HepG2 (cell line): Measurements from ENCODE around the gene TMCO6. TPM values are rescaled to one million over a fixed set of nuclear protein-coding genes. Genes with fewer than 3 reads are reported as not detected.

Experiments
- ATAC-seq: fragments of 200-7000 bp; cut with Tn5 transposase; 3 replicates; pipeline ENCODE4 v1.9.1; 2020; ENCODE audit warnings: mild to moderate bottlenecking, moderate library complexity
- BruUV-seq: library from RNA; stranded (reverse); fragments of 400-500 nt; replicated peaks from 2 replicates; lab custom pipeline; 2021; lab: Mats Ljungman, UMichigan
- CTCF ChIA-PET: fragments of 300-600 bp; formaldehyde crosslinking; extraction: SDS; loops from one replicate; lab custom pipeline; 2021; ENCODE audit warnings: low total read pairs, inconsistent platforms, low intra/inter-chr PET ratio; lab: Yijun Ruan, JAX
- POLR2A ChIA-PET: fragments of 350-600 bp; sonication (Branson Sonifier 250); formaldehyde crosslinking; loops from one replicate; lab custom pipeline; 2020; ENCODE audit warnings: antibody characterized with exemption, inconsistent platforms; lab: Yijun Ruan, JAX
- DNase-seq: peaks from one replicate; pipeline ENCODE4 v3.0.0-alpha.2; 2015; ENCODE audit warnings: low spot score
- FAIRE-seq: peaks from 3 replicates; lab custom pipeline; 2011; peaks lifted over from hg19 to GRCh38; lab: Jason Lieb, UNC
- H2AFZ ChIP-seq: one replicate; pipeline ENCODE4 v1.6.1; 2011; ENCODE audit warnings: low read length, inconsistent platforms
- H3K27ac ChIP-seq: fragments of 300-600 bp; 3 replicates; pipeline ENCODE4 v1.8.0; 2011; ENCODE audit warnings: mixed run types, mild to moderate bottlenecking, mixed read lengths, low read length, inconsistent platforms; ENCODE audit not compliant: insufficient read depth; ENCODE audit errors: extremely low read length
- H3K27me3 ChIP-seq, 2 experiments: fragments of 200-600 bp in 1 of 2; 2 replicates in 1 of 2; 3 replicates in 1 of 2; pipeline versions ENCODE4 v1.6.0 to v1.8.0; 2011; ENCODE audit warnings: low read length in 2 of 2, mild to moderate bottlenecking in 2 of 2, moderate library complexity in 2 of 2, inconsistent platforms in 1 of 2; ENCODE audit not compliant: insufficient read depth in 2 of 2, control insufficient read depth in 1 of 2
- H3K36me3 ChIP-seq, 2 experiments: fragments of 200-600 bp in 1 of 2; replicated peaks in 1 of 2; 2 replicates in 1 of 2; 3 replicates in 1 of 2; pipeline versions ENCODE4 v1.5.1 to v1.8.0; 2011; ENCODE audit warnings: low read length in 2 of 2, inconsistent platforms in 1 of 2; ENCODE audit not compliant: insufficient read depth in 2 of 2, control insufficient read depth in 1 of 2
- H3K4me1 ChIP-seq: 2 replicates; pipeline ENCODE4 v1.5.1; 2012; ENCODE audit warnings: low read length, inconsistent platforms; ENCODE audit not compliant: insufficient read depth
- H3K4me2 ChIP-seq: 2 replicates; pipeline ENCODE4 v1.6.0; 2011; ENCODE audit warnings: low read depth, low read length, inconsistent platforms
- H3K4me3 ChIP-seq, 3 experiments: fragments of 200-600 bp in 1 of 3; sonication (generic), shearing (Covaris generic) in 1 of 3; replicated peaks in 1 of 3; 2 replicates each; pipeline ENCODE4 v1.5.1; 2011 to 2016; ENCODE audit warnings: low read length in 3 of 3, inconsistent platforms in 2 of 3, low read depth in 2 of 3, mild to moderate bottlenecking in 2 of 3, control low read depth in 1 of 3, mixed read lengths in 1 of 3; ENCODE audit not compliant: insufficient read depth in 1 of 3
- H3K79me2 ChIP-seq: one replicate; pipeline ENCODE4 v1.6.1; 2011; ENCODE audit warnings: low read length, inconsistent platforms; ENCODE audit not compliant: insufficient read depth
- H3K9ac ChIP-seq: 2 replicates; pipeline ENCODE4 v1.6.0; 2011; ENCODE audit warnings: mild to moderate bottlenecking, low read depth, low read length, inconsistent platforms; ENCODE audit not compliant: insufficient read depth
- H3K9me3 ChIP-seq: 2 replicates; pipeline ENCODE4 v1.5.1; 2012; ENCODE audit warnings: mild to moderate bottlenecking, low read length
- H4K20me1 ChIP-seq: 2 replicates; pipeline ENCODE4 v1.6.0; 2011; ENCODE audit warnings: inconsistent platforms, mild to moderate bottlenecking, low read length, moderate library complexity; ENCODE audit not compliant: insufficient read depth
- CEBPB ChIP-seq: IDR thresholded peaks from 2 replicates; pipeline ENCODE4 v1.6.1; 2011; ENCODE audit warnings: low read depth, low read length, improper control_type of control experiment, borderline replicate concordance
- GATAD2A ChIP-seq: IDR thresholded peaks from 2 replicates; pipeline ENCODE4 v1.6.1; 2016
- GMEB2 ChIP-seq: IDR thresholded peaks from 2 replicates; pipeline ENCODE4 v1.6.1; 2016; ENCODE audit warnings: missing biosample characterization, missing genetic modification reagents, low read depth
- HNF4A ChIP-seq: sonication (generic); formaldehyde crosslinking; IDR thresholded peaks from 2 replicates; pipeline ENCODE4 v1.4.0; 2020; ENCODE audit warnings: missing genetic modification reagents
- MAX ChIP-seq: IDR thresholded peaks from 2 replicates; pipeline ENCODE4 v1.6.1; 2012; ENCODE audit warnings: inconsistent platforms
- MYC ChIP-seq: sonication (generic); formaldehyde crosslinking; IDR thresholded peaks from 2 replicates; pipeline ENCODE4 v1.9.0; 2021; ENCODE audit warnings: missing genetic modification reagents, borderline replicate concordance
- NKX3-1 ChIP-seq: sonication (generic); formaldehyde crosslinking; IDR thresholded peaks from 2 replicates; pipeline ENCODE4 v1.5.0; 2020; ENCODE audit warnings: missing genetic modification reagents
- PHF20 ChIP-seq: sonication (generic); formaldehyde crosslinking; IDR thresholded peaks from 2 replicates; pipeline ENCODE4 v1.5.0; 2020; ENCODE audit warnings: mild to moderate bottlenecking, missing genetic modification reagents
- RBM22 ChIP-seq: fragments of 200-400 bp; formaldehyde crosslinking; optimal IDR thresholded peaks from 2 replicates; pipeline ENCODE3; 2017; ENCODE audit warnings: mild to moderate bottlenecking, low read length, moderate library complexity
- RFX3 ChIP-seq: IDR thresholded peaks from 2 replicates; pipeline ENCODE4 v1.6.1; 2016; ENCODE audit warnings: missing biosample characterization, missing genetic modification reagents
- SSRP1 ChIP-seq: IDR thresholded peaks from 2 replicates; pipeline ENCODE4 v1.6.1; 2016; ENCODE audit warnings: control low read depth
- XBP1 ChIP-seq: sonication (generic); formaldehyde crosslinking; IDR thresholded peaks from 2 replicates; pipeline ENCODE4 v1.5.0; 2020; ENCODE audit warnings: missing genetic modification reagents
- ZFYVE20 ChIP-seq: sonication (generic); formaldehyde crosslinking; IDR thresholded peaks from 2 replicates; pipeline ENCODE4 v1.8.0; 2023; ENCODE audit warnings: low read depth, mild to moderate bottlenecking, moderate library complexity, missing genetic modification reagents, borderline replicate concordance
- ZNF12 ChIP-seq: sonication (generic); formaldehyde crosslinking; IDR thresholded peaks from 2 replicates; pipeline ENCODE4 v1.5.0; 2020; ENCODE audit warnings: missing genetic modification reagents
- ZNF160 ChIP-seq: sonication (generic); formaldehyde crosslinking; IDR thresholded peaks from 2 replicates; pipeline ENCODE4 v1.8.0; 2022; ENCODE audit warnings: mild to moderate bottlenecking, inconsistent platforms, missing genetic modification reagents
- ZNF276 ChIP-seq: sonication (generic); formaldehyde crosslinking; IDR thresholded peaks from 2 replicates; pipeline ENCODE4 v1.4.0; 2020; ENCODE audit warnings: mild to moderate bottlenecking, low read depth, missing genetic modification reagents
- ZNF331 ChIP-seq: sonication (generic); formaldehyde crosslinking; IDR thresholded peaks from 2 replicates; pipeline ENCODE4 v1.4.0; 2020; ENCODE audit warnings: missing genetic modification reagents
- ZNF800 ChIP-seq: sonication (generic); formaldehyde crosslinking; IDR thresholded peaks from 2 replicates; pipeline ENCODE4 v1.4.0; 2020; ENCODE audit warnings: missing genetic modification reagents
- ZSCAN21 ChIP-seq: sonication (generic); formaldehyde crosslinking; IDR thresholded peaks from 2 replicates; pipeline ENCODE4 v1.8.0; 2022; ENCODE audit warnings: mild to moderate bottlenecking, missing genetic modification reagents, moderate library complexity, borderline replicate concordance
- WGBS: methylation state at CpG from one replicate; pipeline ENCODE4 v1.1.6; 2017; ENCODE audit warnings: low lambda C conversion rate; 5-methylcytosine and 5-hydroxymethylcytosine counted together
- in situ Hi-C: cut with HindIII; loops from 2 replicates; pipeline ENCODE4 v1.10.0; 2017; ENCODE audit warnings: low pct_unique_long_range_greater_than_20kb; ENCODE audit not compliant: extremely low pct_ligation_motif_present
- intact Hi-C: fragments of 100-400 bp; cut with micrococcal nuclease; formaldehyde crosslinking; loops from one replicate; pipeline ENCODE4 v1.10.0; 2022; ENCODE audit not compliant: unreplicated experiment
- polyA plus RNA-seq, 8 experiments: library from polyadenylated mRNA; depleted of rRNA in 3 of 8; stranded (reverse) in 7 of 8; unstranded in 1 of 8; fragments of >200 nt; fragmentation: Illumina TruSeq in 4 of 8; extraction: Trizol in 4 of 8; gene quantifications; 2 replicates each; pipeline versions ENCODE4 v1.2.1 to v1.2.3, GENCODE V29; 2011 to 2016; ENCODE audit warnings: low read depth in 4 of 8, missing spikeins in 1 of 8, mixed read lengths in 1 of 8; ENCODE audit not compliant: insufficient read depth in 1 of 8
- total RNA-seq, 5 experiments: library from RNA; depleted of rRNA; stranded (reverse); fragments of >200 nt; fragmentation: Illumina TruSeq; extraction: Trizol; gene quantifications; 2 replicates each; pipeline ENCODE4 v1.2.3, GENCODE V29; 2016; ENCODE audit warnings: low read depth in 1 of 5

The TMCO6 gene
- total and polyA plus RNA-seq, 2 of the 13 experiments (the other 11 are each of a cell fraction or from before 2014, with no cell fraction given) = 16.6 to 28.2 TPM

- TF ChIP-seq PHF20 (CRISPR knock-in tag) (no peak), MYC (peak; percentile 28; the same call in 1 of the 2 replicates), HNF4A (peak; percentile 52), GATAD2A (CRISPR knock-in tag) (0 out of 2 replicates have a peak, but pooled peaks have one; percentile 15), ZNF12 (no peak), MAX (peak; percentile 55; the same call in 1 of the 2 replicates), RFX3 (CRISPR knock-in tag) (no peak), CEBPB (peak; percentile 58; the same call in 1 of the 2 replicates)
Observed at GRCh38 chr5:140642718-140643117, 3.5 kb downstream of the TMCO6 start (continued).

GRCh38 chr5:140647042-140647419 lies 7.8 kb downstream of the TMCO6 start:
- POLR2A ChIA-PET = interaction anchor here (0.9 to 2.6 kb wide), 25 partner anchors 9 to 354 kb away, joined by 3 to 84 read pairs (median 6); partner anchors contain the start of genes ANKHD1, APBB3, CD14 and EIF4EBP3
- CTCF ChIA-PET = no interaction called here
- TF ChIP-seq ZNF276 (CRISPR knock-in tag) = peak; percentile 34; the same call in 1 of the 2 replicates
- TF ChIP-seq ZSCAN21 (CRISPR knock-in tag) = 0 out of 2 replicates have a peak, but pooled peaks have one; percentile 10
- TF ChIP-seq ZNF160 (CRISPR knock-in tag) = peak; percentile 54; the same call in 1 of the 2 replicates
- peak; percentile 95; the same call in 1 of the 2 replicates for TF ChIP-seq SSRP1 (CRISPR knock-in tag)
- TF ChIP-seq RBM22 = peak; percentile 8
- TF ChIP-seq ZFYVE20 (CRISPR knock-in tag) = 0 out of 2 replicates have a peak, but pooled peaks have one; percentile 2
- TF ChIP-seq NKX3-1 (CRISPR knock-in tag) = no peak
- TF ChIP-seq GMEB2 (CRISPR knock-in tag) = no peak
- TF ChIP-seq XBP1 = no peak
- no peak for TF ChIP-seq ZNF331 (CRISPR knock-in tag)
- TF ChIP-seq ZNF800 (CRISPR knock-in tag) = peak; percentile 19; the same call in 1 of the 2 replicates
- peaks cover 10 to 48% of the 10 kb centered on the region in 2 experiments; a peak in 4 of 5 replicates for H3K36me3 ChIP-seq
- H3K4me3 ChIP-seq = peak overlapping the region; percentile 82 to 98 (median 95)
- H3K9ac ChIP-seq = peak overlapping the region; percentile 78
- no peaks in the 10 kb centered on the region for H3K9me3 ChIP-seq
- H3K27me3 ChIP-seq = no peaks in the 10 kb centered on the region; a peak in 2 of 5 replicates
- FAIRE-seq (no peak), ATAC-seq (peak; percentile 31), DNase-seq (no peak)
- H3K79me2 ChIP-seq = peaks cover 33% of the 10 kb centered on the region
- no peak overlapping the region for H2AFZ ChIP-seq
- no peaks in the 10 kb centered on the region for H4K20me1 ChIP-seq
- H3K27ac ChIP-seq = peak overlapping the region; percentile 69
- BruUV-seq = no TSS peak
- under 1% methylated on average over 19 of the region's 27 CpGs for WGBS
- in situ Hi-C loops = no loop called here
- intact Hi-C loops = loop anchor here (2.0 to 10.0 kb wide), 3 partner anchors 44 to 242 kb away; partner anchors contain the start of genes ANKHD1, HARS1 and HARS2
- peak overlapping the region; percentile 90 for H3K4me2 ChIP-seq
- H3K4me1 ChIP-seq = peaks cover 32% of the 10 kb centered on the region
